Transverse colon (tissue), 4 donors: ENCODE results near the gene PMEPA1.

Experiments
- EP300 ChIP-seq: sonication (generic); formaldehyde crosslinking; IDR thresholded peaks from one replicate; pipeline ENCODE4 v1.6.1; 2017; ENCODE audit warnings: antibody characterized with exemption, low read depth
- POLR2A ChIP-seq: fragments of 450-650 bp; IDR thresholded peaks from one replicate; pipeline ENCODE4 v1.6.1; 2016; ENCODE audit warnings: antibody characterized with exemption, mild to moderate bottlenecking, moderate library complexity
- POLR2AphosphoS5 ChIP-seq, 3 donors: sonication (generic); formaldehyde crosslinking; IDR thresholded peaks; one replicate each; pipeline ENCODE4 v1.6.1; 2016; ENCODE audit warnings: antibody characterized with exemption in 3 of 3
- TF ChIP-seq, protein P1 (sequence below), 5 experiments: fragments of 200-600 bp in 3 of 5; fragments of 450-650 bp in 2 of 5; sonication (generic) in 3 of 5; IDR thresholded peaks; 1 replicate in 2 of 5; 2 replicates in 3 of 5; pipeline ENCODE4 v1.5.1; 2016 to 2017; ENCODE audit warnings: antibody characterized with exemption in 5 of 5, inconsistent platforms in 3 of 5, mild to moderate bottlenecking in 2 of 5, moderate library complexity in 1 of 5

DNA sequence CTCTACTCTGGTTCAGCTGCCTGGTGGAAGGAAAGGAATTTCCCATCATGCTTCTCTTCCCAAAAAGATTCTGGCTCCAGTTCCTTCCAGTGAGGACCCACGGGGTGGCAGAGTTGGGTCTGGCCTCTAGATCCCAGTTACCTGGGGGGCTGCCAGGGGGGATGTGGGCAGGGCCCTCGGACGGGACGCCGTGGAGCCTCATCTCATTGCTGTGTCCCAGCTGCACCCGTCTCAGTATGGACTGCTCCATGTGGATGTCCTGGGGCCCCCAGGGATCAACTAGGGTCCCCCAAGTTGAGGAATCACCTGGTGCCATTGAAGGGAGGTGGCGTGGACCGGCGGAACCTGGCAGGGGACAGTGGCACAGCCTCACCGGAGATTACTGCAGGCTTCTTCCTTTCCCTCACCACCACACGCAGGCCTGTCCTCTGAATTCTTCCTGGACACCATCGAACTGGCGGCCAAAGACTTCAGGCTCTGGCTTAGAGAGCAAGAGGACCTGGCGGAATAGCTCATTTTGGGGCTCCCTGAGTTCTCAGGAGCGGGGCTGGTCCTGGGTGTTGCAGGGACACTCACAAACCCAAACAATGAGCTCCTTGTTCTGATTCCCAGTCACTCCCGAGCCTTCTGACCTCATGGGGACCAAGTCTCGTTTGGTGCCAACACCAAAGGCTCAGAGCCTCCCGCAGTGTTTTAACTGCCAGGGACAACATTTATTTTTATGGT is 98.1 kb downstream of the PMEPA1 start:
- TF ChIP-seq POLR2AphosphoS5 (IDR thresholded peaks at IDR 0.05) (no peak), POLR2A (no peak), EP300 (no peak)
- TF ChIP-seq, protein P1, sequence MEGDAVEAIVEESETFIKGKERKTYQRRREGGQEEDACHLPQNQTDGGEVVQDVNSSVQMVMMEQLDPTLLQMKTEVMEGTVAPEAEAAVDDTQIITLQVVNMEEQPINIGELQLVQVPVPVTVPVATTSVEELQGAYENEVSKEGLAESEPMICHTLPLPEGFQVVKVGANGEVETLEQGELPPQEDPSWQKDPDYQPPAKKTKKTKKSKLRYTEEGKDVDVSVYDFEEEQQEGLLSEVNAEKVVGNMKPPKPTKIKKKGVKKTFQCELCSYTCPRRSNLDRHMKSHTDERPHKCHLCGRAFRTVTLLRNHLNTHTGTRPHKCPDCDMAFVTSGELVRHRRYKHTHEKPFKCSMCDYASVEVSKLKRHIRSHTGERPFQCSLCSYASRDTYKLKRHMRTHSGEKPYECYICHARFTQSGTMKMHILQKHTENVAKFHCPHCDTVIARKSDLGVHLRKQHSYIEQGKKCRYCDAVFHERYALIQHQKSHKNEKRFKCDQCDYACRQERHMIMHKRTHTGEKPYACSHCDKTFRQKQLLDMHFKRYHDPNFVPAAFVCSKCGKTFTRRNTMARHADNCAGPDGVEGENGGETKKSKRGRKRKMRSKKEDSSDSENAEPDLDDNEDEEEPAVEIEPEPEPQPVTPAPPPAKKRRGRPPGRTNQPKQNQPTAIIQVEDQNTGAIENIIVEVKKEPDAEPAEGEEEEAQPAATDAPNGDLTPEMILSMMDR (IDR thresholded peaks at IDR 0.05), result no peak
